ENCODE measurements around the gene INPP4B. TPM values are rescaled to one million over a fixed set of nuclear protein-coding genes. Genes with fewer than 3 reads are reported as not detected.

Gene INPP4B
- total and polyA plus RNA-seq, 7 donors = 1.5 to 16.8 (median 9.5) TPM

DNA sequence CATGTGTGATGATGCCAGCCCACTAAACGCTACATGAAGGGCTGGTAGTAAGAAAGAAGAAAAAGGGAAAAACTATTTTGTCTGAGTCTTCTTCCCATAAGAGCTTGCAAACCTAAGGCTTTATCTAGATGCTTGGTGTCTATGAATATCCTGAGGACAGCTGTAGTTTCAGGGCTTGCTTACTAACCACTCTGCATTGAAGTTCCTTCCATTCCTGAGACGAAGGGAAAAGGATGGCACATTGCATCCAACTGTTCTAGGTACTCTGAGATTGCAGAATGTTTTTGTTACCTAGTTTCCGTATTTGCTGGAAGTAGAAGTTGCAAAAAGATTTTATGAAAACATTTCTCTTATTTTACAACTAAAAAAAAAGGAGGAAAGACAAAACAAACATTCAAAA is 665.1 kb downstream of the INPP4B start:
- no peaks in the 10 kb centered on the region for H3K27me3 ChIP-seq (ENCODE audit: insufficient read depth in 3 of 3, low read length in 2 of 3)
- no peak overlapping the region for H3K4me3 ChIP-seq
- no peak for ATAC-seq
- DNase-seq = no peak
- no peaks in the 10 kb centered on the region for H3K4me1 ChIP-seq
- no peaks in the 10 kb centered on the region for H3K9me3 ChIP-seq
- no peak overlapping the region for H3K27ac ChIP-seq
- TF ChIP-seq, protein P1, sequence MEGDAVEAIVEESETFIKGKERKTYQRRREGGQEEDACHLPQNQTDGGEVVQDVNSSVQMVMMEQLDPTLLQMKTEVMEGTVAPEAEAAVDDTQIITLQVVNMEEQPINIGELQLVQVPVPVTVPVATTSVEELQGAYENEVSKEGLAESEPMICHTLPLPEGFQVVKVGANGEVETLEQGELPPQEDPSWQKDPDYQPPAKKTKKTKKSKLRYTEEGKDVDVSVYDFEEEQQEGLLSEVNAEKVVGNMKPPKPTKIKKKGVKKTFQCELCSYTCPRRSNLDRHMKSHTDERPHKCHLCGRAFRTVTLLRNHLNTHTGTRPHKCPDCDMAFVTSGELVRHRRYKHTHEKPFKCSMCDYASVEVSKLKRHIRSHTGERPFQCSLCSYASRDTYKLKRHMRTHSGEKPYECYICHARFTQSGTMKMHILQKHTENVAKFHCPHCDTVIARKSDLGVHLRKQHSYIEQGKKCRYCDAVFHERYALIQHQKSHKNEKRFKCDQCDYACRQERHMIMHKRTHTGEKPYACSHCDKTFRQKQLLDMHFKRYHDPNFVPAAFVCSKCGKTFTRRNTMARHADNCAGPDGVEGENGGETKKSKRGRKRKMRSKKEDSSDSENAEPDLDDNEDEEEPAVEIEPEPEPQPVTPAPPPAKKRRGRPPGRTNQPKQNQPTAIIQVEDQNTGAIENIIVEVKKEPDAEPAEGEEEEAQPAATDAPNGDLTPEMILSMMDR (IDR thresholded peaks at IDR 0.05) = no peak
- intact Hi-C loops (cut with DNase I) = no loop called here
- WGBS, 3 donors = 90 to 95% (median 93%) methylated on average over 3 of the region's 3 CpGs
- no peaks in the 10 kb centered on the region for H3K36me3 ChIP-seq (ENCODE audit: insufficient read depth in 1 of 2, low read depth in 1 of 2)

DNA sequence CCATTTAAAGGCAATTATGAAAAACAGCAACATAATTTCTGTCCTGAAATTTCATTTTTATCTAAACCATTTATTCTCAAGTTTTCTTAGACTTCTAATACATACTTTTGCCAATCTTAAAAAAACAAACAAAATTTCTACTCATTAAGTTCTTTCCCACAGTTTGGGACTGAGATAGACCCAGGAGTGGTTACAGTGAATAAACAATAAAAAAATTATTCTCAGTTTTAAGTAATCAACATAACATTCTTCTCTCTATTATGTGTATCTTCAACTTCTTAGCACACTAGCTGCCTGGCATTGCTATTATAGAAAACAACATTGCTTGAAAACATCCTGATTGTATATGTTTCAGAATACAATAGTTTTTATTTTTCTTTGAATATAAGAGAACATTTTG is 676.9 kb downstream of the INPP4B start:
- intact Hi-C loops (cut with DNase I) = no loop called here
- H3K9me3 ChIP-seq = no peaks in the 10 kb centered on the region
- ATAC-seq (no peak), DNase-seq (no peak)
- H3K4me1 ChIP-seq = no peaks in the 10 kb centered on the region
- peaks cover 0 to 12% of the 10 kb centered on the region in 2 donors for H3K36me3 ChIP-seq (ENCODE audit: insufficient read depth in 1 of 2, low read depth in 1 of 2)
- H3K27me3 ChIP-seq (ENCODE audit: insufficient read depth in 3 of 3, low read length in 2 of 3) = no peaks in the 10 kb centered on the region
- H3K27ac ChIP-seq = no peak overlapping the region
- TF ChIP-seq, protein P1 (IDR thresholded peaks at IDR 0.05) = no peak
- no peak overlapping the region for H3K4me3 ChIP-seq

DNA sequence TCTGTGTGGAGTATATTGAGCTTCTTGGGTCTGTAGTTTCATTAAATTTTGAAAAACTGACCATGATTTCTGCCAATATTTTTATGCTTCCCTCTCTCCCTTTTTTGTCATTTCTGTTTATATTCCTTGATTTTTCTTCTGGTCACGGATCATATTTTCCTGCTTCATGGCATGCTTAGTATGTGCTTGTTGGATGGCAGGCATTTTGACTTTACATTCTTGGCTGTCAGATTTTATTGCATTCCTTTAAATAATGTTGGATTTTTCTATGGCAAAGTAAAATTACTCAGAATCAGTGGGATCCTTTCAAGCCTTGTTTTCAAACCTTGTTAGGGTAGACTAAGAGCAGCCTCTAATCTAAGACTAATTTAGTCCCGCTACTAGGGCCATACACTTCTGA is 677.9 kb downstream of the INPP4B start:
- intact Hi-C loops (cut with DNase I) = no loop called here
- no peak overlapping the region for H3K27ac ChIP-seq
- TF ChIP-seq, protein P1 (IDR thresholded peaks at IDR 0.05) = no peak
- H3K36me3 ChIP-seq (ENCODE audit: insufficient read depth in 1 of 2, low read depth in 1 of 2) = peaks cover 0 to 2% of the 10 kb centered on the region in 2 donors
- WGBS, 3 donors = 69 to 87% (median 81%) methylated on average over 2 of the region's 2 CpGs
- no peaks in the 10 kb centered on the region for H3K4me1 ChIP-seq
- DNase-seq (no peak), ATAC-seq (no peak)
- H3K9me3 ChIP-seq = no peaks in the 10 kb centered on the region
- H3K27me3 ChIP-seq (ENCODE audit: insufficient read depth in 3 of 3, low read length in 2 of 3) = no peaks in the 10 kb centered on the region
- no peak overlapping the region for H3K4me3 ChIP-seq

DNA sequence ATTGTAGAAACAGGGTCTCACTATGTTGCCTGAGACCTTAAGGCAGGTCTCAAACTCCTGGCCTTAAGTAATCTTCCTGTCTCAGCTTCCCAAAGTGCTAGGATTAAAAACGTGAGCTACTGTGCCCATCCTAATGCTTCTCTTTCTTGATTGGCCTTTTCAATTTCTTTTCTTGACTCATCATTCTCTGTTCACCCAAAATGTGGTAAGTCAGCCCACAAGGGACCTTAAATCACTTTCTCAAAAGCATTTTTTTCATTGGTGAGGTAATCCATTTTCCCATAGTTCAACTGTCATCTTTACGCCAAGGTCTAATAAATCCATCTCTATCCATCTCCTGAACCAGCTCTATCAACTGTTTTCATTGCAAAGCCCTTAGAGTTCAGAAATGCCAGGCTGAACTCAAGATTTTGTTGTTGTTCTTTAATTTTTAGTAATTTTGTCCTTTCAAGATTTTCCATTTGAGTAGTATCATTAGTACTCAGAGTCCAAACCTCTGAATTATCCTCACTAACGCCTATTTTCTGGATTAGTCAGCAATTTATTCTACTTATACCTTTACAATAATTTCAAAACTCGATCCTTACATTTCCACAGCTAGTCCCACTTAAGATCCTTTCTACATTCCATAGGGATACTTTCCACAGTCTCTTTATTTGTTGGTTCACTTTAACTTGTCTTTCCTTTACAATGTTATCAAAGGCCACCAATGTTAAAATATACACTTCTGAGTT is 681.2 kb downstream of the INPP4B start:
- DNase-seq (no peak), ATAC-seq (no peak)
- TF ChIP-seq, protein P1 (IDR thresholded peaks at IDR 0.05) = no peak
- no peaks in the 10 kb centered on the region for H3K9me3 ChIP-seq
- H3K27me3 ChIP-seq (ENCODE audit: insufficient read depth in 3 of 3, low read length in 2 of 3) = no peaks in the 10 kb centered on the region
- intact Hi-C loops (cut with DNase I) = no loop called here
- WGBS, 3 donors = 75 to 86% (median 85%) methylated on average over 4 of the region's 4 CpGs
- no peak overlapping the region for H3K4me3 ChIP-seq
- H3K36me3 ChIP-seq (ENCODE audit: insufficient read depth in 1 of 2, low read depth in 1 of 2) = peaks cover 0 to 4% of the 10 kb centered on the region in 2 donors
- H3K4me1 ChIP-seq = no peaks in the 10 kb centered on the region
- no peak overlapping the region for H3K27ac ChIP-seq

DNA sequence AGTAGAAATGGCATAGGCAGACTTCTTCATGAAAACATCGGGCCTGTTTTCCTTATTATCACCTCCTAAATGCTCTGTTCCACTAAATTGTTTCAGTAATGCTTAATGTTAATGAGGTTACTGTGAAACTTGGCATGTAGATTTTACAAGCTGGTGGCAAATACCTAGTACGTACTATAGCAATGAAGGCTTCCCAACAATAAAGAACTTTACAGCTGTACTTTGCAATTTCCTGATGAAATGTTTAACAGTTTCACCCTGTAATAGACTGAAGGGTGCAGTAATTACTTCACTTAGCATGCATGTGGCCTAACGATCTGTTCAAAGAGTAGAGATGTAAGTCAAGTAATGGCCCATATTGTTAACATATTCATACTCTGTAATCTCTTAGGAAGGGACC is 685.0 kb downstream of the INPP4B start:
- Histone ChIP-seq H3K4me3 (no peak overlapping the region), H3K27ac (no peak overlapping the region), H3K36me3 (ENCODE audit: insufficient read depth in 1 of 2, low read depth in 1 of 2) (peaks cover 0 to 7% of the 10 kb centered on the region in 2 donors), H3K4me1 (no peaks in the 10 kb centered on the region), H3K27me3 (ENCODE audit: insufficient read depth in 3 of 3, low read length in 2 of 3) (no peaks in the 10 kb centered on the region), H3K9me3 (no peaks in the 10 kb centered on the region)
- no peak for DNase-seq
- no peak for ATAC-seq
- 65 to 67% (median 65%) methylated on average over 3 of the region's 3 CpGs for WGBS, 3 donors
- intact Hi-C loops (cut with DNase I) = no loop called here
- TF ChIP-seq, protein P1 (IDR thresholded peaks at IDR 0.05) = no peak

Data from psoas muscle (tissue), 8 donors.